ENCODE measurements around the gene KCNV2.
"Not testable (repeated sequence)": the region's sequence is repeated elsewhere in the genome, so short reads cannot be mapped to it uniquely, and the experiment has no call there.

Gene KCNV2

DNA sequence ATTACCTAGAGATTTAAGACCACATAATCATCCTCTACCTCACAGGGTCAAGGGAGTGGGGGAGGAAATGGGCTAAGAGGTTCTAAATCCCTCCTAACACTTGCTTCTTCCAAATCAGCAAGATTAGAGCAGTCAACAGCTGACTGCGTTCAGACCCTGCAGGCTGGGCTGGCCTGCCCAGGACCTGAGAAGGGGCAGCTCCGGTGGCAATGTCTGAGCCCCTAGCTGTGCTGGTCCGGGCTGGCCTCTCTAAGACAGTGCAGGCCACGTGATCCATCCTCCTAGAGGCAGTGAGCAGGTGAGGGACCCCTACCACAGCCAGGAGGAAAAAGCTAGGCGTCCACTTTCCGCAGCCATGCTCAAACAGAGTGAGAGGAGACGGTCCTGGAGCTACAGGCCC, at the start of gene KCNV2:
Gene KCNV2 (plus strand): TSS at position 126 of the 400 bp plus-strand sequence. CDS start 230 bp downstream, at position 356.
- no peak for DNase-seq (ENCODE audit: extremely low read depth in 1 of 2, low read depth in 1 of 2)

DNA sequence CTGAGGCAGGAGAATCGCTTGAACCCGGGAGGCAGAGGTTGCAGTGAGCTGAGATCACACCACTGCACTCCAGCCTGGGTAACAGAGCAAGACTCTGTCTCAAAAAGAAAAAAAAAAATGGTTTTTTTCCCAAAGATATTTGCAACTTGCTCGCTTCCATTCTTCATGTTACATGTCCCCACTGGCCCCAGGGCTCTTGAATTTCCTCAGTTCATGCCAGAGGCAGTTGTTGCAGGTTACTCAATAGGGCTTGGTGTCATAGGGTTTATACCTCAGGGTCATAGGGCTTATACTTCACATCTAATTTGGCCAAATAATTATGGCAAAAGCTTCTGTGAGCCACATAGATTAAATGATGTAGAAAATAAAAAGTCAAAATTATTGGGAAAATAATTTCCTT, 44.1 kb upstream of the KCNV2 start:
- DNase-seq (ENCODE audit: extremely low read depth in 1 of 2, low read depth in 1 of 2) = no peak

DNA sequence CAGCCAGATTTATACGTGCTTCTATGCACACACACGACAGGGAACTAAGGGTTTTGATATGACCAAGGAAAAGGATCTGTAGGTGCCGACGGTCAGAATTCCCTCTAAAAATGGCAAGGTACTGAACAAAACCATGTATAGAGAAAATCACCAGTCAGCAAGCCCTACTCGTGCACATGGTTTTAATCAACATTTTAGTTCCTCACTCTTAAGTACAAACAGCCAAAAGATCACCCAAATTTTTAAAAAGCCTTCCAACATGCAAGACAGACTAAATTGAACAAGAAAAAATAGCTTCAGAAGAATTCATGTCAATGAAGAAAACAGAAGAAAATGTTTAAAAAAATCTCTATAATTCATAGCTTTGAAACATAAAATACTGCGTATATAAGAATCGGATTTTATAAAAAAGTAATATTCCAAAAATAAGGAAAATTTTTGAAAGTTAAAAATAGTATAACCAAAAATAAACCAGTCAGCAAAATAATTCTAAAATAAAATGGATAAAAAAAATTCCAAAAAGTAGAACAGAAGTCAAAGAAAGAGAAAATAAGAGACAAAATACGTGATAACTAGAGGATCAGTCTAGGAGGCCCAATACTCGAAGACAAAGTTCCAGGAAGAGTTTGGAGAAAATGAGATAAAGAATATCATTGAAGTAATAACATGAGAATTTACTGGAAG, 43.0 kb upstream of the KCNV2 start:
- no peak for DNase-seq (ENCODE audit: extremely low read depth in 1 of 2, low read depth in 1 of 2)

DNA sequence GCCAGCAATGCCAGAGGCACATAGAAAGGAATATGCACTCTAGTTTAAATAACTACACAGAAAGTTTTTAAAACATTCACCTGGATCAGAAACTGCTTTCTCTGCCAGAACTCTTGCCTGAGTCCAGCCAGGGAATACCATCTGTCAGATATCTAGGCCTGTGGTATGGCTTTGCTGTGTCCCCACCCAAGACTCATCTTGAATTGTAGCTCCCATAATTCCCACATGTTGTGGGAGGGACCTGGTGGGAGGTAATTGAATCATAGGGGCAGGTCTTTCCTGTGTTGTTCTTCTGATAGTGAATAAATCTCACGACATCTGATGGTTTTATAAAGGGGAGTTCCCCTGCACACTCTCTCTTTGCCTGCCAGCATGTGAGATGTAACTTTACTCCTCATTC, 41.5 kb upstream of the KCNV2 start:
- no peak for DNase-seq (ENCODE audit: extremely low read depth in 1 of 2, low read depth in 1 of 2)

DNA sequence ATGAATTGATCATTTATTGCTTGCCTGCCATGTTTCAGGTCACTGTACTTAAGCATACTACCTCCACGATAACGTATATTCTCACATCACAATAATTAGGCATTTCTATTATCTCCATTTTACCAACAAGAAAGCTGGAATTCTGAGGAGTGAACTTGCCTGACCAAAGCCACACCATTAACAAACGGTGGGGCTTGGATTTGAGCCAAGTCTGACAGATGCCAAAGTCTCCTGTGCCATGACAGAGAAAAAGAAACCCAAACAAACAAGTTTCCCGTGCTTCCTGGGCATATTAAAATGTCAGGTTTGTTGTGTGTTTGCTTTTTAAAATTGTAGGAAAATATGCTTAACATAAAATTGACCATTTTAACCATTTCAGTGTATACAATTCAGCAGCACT, 40.8 kb upstream of the KCNV2 start:
- no peak for DNase-seq (ENCODE audit: extremely low read depth in 1 of 2, low read depth in 1 of 2)

DNA sequence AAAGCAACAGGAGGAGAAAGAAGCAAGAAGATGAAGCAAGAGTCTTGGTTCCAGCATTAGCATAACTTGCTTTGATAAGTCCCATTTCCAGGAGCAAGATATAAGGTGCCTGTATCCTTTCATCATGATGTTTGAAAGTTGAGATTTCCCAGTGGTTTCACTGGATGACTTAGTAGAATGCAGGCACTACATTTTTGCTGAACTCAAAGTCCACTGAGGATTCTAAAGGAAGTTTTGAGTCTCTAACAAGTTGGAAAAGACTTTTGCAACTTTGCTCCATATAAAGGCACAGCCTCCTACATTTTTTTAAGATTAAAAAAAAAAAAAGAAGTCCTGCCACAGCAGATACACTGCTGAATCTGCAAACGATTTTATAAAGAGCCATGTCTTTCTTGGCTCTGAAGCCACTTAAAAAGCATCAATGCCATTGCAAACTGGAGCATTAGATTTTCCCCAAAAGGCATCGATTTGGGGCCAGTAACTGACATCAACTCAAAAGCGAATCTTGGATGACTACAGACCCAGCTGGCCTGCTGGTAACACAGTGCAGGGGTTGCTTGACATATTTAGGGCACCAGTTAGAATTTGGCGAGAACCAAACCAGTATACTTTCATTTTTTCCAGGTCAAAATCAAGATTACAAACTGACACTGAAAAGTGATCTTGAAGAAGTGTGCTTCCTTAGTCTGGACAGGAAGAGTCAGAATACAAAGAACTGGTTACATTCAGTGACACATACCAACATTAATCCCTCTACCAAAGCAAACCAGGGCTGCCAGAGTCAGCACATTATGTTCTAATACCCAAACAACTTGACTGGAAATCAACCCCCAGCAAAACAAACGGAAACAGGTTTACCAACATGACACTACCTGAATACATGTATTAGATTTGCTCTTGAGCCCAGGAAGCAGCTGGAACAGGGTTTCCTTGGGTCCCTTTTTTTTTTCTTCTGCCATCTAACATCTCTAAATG, 39.1 kb upstream of the KCNV2 start:
- no peak for DNase-seq (ENCODE audit: extremely low read depth in 1 of 2, low read depth in 1 of 2)

DNA sequence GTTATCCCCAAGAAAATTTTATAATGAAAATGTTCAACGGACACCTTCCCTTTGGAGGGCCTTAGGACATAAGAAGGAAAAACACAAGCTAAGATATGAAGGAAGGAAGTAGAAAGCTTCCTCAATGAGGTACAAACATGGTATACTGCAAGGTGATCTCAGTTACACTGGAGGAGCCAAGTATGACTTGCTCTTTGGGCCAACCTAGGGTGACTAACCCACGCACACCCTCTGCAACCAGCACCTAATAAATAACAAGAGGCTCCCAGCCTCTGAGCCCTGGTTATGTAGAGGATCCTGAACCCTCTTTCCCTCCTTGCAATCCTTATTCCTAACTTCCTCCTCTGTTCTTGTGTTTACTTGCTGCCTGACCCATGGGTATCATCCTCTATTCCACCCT, 38.3 kb upstream of the KCNV2 start:
- DNase-seq (ENCODE audit: extremely low read depth in 1 of 2, low read depth in 1 of 2) = no peak

DNA sequence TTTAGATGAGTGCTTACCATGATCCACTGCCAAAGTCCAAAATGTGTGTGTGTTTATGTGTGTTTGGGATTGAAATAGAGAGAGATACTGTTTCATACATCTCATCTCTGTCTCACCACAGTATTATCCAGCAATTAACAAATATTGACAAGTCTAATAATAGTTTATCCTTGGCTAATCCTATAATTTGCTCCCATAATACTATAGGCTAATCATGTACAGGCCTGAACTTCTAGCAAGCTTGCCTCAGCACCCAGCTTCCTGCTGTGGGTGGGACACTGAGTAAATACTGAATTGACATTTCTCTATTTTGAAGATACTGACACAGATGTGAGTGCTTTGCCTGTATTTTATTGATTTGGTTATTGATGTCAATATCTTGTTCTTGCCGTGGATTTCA, 35.3 kb upstream of the KCNV2 start:
- DNase-seq (ENCODE audit: extremely low read depth in 1 of 2, low read depth in 1 of 2) = no peak

DNA sequence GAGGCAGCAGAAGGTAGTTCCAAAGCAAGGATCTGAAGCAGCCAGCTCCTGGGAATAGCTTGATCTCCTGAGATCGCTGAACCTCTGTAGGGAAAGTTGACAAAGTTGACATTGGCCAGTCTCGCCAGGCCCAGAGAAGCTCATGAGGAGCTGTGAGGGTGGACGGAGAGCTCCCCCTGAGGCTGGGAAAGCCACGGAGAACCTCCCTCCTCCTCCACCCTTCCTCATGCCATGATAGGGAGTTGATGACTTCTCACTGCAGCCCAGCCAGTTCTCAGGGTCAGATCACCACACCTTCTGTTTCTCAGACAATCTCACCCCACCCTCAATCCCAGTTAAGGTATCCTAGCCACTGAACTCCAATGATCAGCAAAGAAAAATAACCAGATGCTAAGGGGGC, 30.4 kb upstream of the KCNV2 start:
- no peak for DNase-seq (ENCODE audit: extremely low read depth in 1 of 2, low read depth in 1 of 2)

DNA sequence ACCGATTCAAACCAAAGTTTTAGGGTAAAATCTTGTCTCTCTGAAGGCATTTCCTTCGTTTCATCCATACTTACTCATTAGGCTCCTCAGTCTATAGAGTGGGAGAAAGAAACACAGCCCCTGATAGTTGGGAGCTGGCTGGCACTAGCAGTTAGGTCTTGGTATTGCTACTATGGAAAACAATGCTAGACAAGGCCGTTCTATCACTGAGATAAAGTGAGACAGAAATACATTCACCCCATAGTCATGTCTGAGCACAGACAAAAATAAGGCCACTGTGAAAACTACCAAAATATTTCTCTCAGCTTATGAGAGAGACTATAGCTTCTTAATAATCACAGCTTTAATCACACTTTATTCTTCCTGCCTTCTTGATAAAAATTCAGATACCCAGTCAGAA, 28.7 kb upstream of the KCNV2 start:
- no peak for DNase-seq (ENCODE audit: extremely low read depth in 1 of 2, low read depth in 1 of 2)

DNA sequence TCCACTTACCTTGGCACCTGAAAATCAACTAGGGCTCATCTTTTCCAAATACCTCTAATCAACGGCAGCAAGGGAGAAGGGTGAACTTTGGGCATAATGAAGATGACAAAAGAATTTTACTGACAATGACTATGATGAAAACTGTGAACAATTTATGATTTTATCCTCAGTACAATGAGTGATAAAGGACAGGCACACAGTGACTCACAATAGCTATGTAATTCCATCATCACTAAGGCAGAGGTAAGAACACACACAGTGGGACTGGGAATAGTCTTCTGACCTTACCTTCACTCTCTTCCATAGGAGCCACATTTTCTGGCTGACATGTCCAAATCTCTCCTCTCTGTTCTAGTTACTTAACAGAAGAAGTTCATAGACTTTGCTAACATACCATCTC, 26.1 kb upstream of the KCNV2 start:
- DNase-seq (ENCODE audit: extremely low read depth in 1 of 2, low read depth in 1 of 2) = no peak

DNA sequence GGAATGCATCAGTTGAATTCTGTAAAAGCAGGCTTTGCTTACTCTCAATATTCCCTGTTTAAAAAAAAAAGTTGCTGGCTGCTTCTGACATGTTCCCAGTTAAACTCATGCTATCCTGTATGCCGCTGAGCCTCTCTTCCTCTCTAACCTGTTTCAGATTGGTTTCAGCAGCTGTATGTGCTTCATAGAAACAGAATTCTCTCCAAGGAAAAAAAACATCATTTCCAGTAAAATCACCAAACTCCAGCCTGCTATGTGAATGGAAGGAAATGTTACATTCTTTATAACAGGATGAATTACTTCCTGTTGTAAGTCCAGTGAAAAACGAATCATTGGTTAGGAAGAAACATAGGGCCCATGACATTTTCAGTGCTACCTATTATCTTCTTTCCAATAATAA, 25.7 kb upstream of the KCNV2 start:
- no peak for DNase-seq (ENCODE audit: extremely low read depth in 1 of 2, low read depth in 1 of 2)

DNA sequence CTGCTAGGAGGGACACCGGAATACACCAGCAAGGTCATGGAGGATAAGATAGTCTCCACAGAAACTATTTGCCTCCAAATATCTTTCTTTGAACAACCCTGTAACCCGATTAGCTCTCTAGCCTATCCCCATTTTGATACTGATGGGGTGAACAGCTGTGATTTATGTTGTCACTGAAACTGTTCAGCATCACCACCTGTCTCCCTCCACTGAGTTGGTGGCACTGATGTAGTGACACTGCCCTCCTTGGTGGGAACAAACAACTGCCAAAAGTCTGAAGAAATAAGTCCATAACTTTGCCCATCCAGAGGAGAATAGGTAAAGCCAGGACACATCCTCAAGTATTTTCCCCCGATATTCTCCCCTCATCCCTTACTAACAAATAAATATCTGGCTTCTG, 24.3 kb upstream of the KCNV2 start:
- DNase-seq (ENCODE audit: extremely low read depth in 1 of 2, low read depth in 1 of 2) = no peak

DNA sequence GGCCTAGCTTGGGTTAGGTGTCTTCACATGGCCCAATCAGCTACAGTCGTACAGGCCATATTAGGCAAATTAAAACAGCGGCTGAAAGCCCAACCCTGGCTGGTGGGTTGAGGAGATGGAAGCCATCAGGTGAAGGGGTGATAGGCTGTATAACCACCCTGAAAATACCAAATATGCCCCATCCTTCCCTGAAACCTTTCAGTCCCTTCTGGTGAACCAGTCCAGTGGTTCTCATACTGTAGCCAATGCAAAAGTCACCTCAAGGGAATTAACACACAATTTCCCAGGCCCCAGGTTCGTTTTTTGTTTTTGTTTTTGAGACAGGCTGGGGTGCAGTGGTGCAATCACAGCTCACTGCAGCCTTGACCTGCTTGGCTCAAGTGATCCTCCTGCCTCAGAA, 19.8 kb upstream of the KCNV2 start:
- DNase-seq (ENCODE audit: extremely low read depth in 1 of 2, low read depth in 1 of 2) = no peak

DNA sequence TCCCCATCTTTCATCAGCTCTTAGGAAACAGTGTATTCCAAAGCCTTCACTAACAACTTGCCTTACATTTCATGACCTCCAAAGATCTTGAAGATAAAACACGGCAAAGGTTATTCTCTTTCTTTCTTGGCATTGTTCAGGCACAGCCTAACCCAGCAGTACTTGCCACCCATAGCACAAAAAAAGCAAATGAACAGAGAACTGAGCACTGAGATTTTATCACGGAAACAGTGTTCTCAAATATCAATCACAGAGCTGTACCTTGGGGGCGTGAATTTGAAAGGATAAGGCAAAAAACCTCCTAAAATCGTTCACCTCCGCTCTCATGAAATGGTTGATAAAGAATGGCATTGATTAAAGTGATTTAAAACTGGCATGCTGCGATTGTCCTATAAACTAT, 16.9 kb upstream of the KCNV2 start:
- no peak for DNase-seq (ENCODE audit: extremely low read depth in 1 of 2, low read depth in 1 of 2)

DNA sequence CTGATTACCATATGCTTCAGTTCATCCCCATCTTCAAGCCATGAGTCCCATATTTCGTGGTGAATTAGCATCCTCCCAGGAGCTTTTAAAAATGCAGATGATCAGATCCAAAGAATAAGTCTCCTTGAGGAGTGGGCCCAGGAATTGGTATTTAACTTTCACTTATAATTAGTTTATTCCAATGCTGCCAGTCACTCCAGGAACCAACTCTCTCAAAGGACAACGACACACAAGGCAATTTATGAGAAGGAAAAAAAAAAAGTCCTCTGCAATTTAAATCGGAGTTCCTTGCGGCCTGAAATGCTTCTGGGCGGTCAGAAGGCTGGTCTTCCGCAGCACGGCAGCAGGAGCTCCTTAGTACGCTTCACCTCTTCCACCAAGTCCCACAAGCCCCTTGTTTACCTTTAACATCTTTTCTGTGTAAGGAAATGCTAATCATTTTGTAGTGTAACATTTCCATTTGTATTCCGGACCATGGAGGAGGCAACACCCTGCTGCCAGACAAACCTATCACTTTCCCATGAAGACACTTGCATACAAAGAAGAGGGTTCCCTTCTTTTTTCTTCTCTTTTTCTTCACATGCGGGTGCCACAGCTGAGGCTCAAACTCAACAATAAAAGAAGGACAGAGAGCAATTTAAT, 16.3 kb upstream of the KCNV2 start:
- no peak for DNase-seq (ENCODE audit: extremely low read depth in 1 of 2, low read depth in 1 of 2)

DNA sequence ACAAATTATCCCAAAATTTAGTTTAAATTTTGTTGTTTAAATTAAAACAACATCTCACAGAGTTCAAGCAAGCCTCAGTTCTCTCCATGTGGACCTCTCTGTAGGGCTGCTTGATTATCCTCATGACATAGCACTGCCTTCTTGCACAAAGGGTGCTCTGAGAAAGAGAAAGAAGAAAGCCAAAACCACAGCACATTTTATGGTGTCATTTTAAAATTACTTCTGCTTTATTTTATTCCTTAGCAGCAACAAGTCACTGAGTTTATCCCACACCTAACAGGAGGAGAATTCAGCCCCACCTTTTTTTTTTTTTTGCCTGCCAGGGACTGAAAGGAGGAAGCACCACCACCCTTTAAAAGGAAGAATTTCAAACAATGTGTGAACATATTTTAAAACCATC, 12.8 kb upstream of the KCNV2 start:
- DNase-seq (ENCODE audit: extremely low read depth in 1 of 2, low read depth in 1 of 2) = no peak

DNA sequence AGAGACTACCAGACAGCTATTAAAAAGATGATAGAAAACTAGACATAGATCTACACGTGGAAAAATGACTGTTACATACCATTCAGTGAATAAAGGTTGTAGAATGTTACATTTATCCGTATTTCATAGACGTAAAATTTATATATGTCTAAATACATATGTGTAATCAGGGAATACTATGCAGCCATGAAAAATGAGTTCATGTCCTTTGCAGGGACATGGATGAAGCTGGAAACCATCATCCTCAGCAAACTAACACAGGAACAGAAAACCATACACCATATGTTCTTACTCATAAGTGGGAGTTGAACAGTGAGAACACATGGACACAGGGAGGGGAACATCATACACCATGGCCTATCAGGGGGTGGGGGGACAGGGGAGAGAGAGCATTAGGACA, 10.1 kb upstream of the KCNV2 start:
- not testable (repeated sequence) for DNase-seq (ENCODE audit: extremely low read depth in 1 of 2, low read depth in 1 of 2)

DNA sequence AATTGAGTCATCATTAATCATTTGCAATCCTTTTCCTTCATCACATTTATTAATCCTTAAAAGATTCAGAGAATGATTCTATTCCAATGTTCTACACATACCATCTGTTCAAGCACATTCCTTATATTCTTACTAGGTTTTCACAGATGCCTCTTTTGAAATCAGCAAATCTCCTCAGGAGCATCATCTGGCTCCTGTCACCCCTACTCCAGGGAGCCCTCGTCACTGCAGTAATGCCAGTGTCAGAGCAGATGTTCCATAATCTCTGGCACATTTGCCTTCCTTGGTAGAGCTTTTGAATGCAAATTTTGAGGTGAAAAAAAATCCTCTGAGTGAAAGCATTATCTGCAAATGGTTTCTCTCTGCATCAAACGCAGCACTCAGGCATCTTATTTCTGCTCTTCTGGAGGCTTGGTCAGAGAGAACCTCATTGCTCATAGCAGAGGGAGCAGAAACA, 7.6 kb upstream of the KCNV2 start:
- DNase-seq (ENCODE audit: extremely low read depth in 1 of 2, low read depth in 1 of 2) = no peak

DNA sequence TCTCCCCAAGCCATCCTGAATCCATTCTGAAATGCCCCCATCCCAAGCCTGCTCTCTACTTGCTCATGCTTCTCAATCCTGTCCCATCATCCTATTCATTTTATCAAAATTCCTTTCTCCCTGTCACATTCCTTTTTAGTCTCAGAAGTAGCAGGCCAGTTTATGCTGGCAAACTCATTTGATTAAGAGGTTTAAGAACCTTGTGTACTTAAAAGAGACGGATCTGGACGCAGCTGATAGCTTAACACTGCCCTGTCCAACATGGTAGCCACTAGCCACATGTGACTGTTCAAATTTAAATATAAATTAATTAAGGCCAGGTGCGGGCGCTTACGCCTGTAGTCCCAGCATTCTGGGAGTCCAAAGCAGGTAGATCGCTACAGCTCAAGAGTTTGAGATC, 5.6 kb upstream of the KCNV2 start:
- DNase-seq (ENCODE audit: extremely low read depth in 1 of 2, low read depth in 1 of 2) = no peak

DNA sequence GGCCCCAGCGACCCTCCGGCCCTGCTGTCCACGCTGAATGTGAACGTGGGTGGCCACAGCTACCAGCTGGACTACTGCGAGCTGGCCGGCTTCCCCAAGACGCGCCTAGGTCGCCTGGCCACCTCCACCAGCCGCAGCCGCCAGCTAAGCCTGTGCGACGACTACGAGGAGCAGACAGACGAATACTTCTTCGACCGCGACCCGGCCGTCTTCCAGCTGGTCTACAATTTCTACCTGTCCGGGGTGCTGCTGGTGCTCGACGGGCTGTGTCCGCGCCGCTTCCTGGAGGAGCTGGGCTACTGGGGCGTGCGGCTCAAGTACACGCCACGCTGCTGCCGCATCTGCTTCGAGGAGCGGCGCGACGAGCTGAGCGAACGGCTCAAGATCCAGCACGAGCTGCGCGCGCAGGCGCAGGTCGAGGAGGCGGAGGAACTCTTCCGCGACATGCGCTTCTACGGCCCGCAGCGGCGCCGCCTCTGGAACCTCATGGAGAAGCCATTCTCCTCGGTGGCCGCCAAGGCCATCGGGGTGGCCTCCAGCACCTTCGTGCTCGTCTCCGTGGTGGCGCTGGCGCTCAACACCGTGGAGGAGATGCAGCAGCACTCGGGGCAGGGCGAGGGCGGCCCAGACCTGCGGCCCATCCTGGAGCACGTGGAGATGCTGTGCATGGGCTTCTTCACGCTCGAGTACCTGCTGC, 839 bp downstream of the KCNV2 start:
- no peak for DNase-seq (ENCODE audit: extremely low read depth in 1 of 2, low read depth in 1 of 2)

Measured in activated CD8-positive, alpha-beta memory T cell treated with anti-CD3 and anti-CD28 coated beads for 1 hour (primary cell).